IMR-90 (cell line): ENCODE data around the gene SLC16A14. TPM values are rescaled to one million over a fixed set of nuclear protein-coding genes. Genes with fewer than 3 reads are reported as not detected.

Experiments
- ATAC-seq: fragments of 200-7000 bp; cut with Tn5 transposase; 2 replicates; pipeline ENCODE4 v1.9.1; 2020; ENCODE audit warnings: low read depth, mild to moderate bottlenecking, moderate library complexity
- BruUV-seq: library from RNA; stranded (reverse); fragments of 400-500 nt; replicated peaks from 2 replicates; lab custom pipeline; 2021; lab: Mats Ljungman, UMichigan
- CTCF ChIA-PET: fragments of 300-600 bp; formaldehyde crosslinking; extraction: SDS; loops from one replicate; lab custom pipeline; 2021; ENCODE audit warnings: antibody characterized with exemption; lab: Yijun Ruan, JAX
- POLR2A ChIA-PET: fragments of 300-600 bp; sonication (Branson Sonifier 250); formaldehyde crosslinking; loops from one replicate; lab custom pipeline; 2022; ENCODE audit warnings: antibody characterized with exemption; ENCODE audit not compliant: unreplicated experiment; lab: Charles Lee
- DNase-seq: peaks from one replicate; pipeline ENCODE4 v3.0.0; 2013
- H2AFZ ChIP-seq: replicated peaks from 2 replicates; pipeline ENCODE3; 2013; ENCODE audit warnings: low read length, mild to moderate bottlenecking; ENCODE audit not compliant: poor library complexity
- H2AK5ac ChIP-seq: 2 replicates; pipeline ENCODE4 v1.6.1; 2013; ENCODE audit warnings: low read depth, low read length, inconsistent platforms
- H2AK9ac ChIP-seq: replicated peaks from 2 replicates; pipeline ENCODE3; 2013; ENCODE audit warnings: mild to moderate bottlenecking, low read depth, low read length, moderate library complexity; ENCODE audit not compliant: poor library complexity
- H2BK120ac ChIP-seq: 2 replicates; pipeline ENCODE4 v1.6.1; 2013; ENCODE audit warnings: low read depth, low read length, inconsistent platforms
- H2BK15ac ChIP-seq: 3 replicates; pipeline ENCODE4 v1.6.1; 2013; ENCODE audit warnings: low read depth, low read length, inconsistent platforms
- H2BK20ac ChIP-seq: 2 replicates; pipeline ENCODE4 v1.6.1; 2013; ENCODE audit warnings: low read depth, mild to moderate bottlenecking, inconsistent platforms, low read length, moderate library complexity
- H2BK5ac ChIP-seq: 2 replicates; pipeline ENCODE4 v1.6.1; 2013; ENCODE audit warnings: mild to moderate bottlenecking, low read depth, low read length, inconsistent platforms; ENCODE audit not compliant: poor library complexity, severe bottlenecking
- H3K14ac ChIP-seq: replicated peaks from 2 replicates; pipeline ENCODE4 v1.6.1; 2013; ENCODE audit warnings: low read depth, low read length, inconsistent platforms
- H3K18ac ChIP-seq: 2 replicates; pipeline ENCODE4 v1.6.1; 2013; ENCODE audit warnings: low read depth, low read length, control low read depth
- H3K23ac ChIP-seq: 2 replicates; pipeline ENCODE4 v1.6.1; 2013; ENCODE audit warnings: low read depth, low read length, inconsistent platforms
- H3K27ac ChIP-seq: 2 replicates; pipeline ENCODE4 v1.5.1; 2013; ENCODE audit warnings: mild to moderate bottlenecking, control low read depth, low read length; ENCODE audit not compliant: insufficient read depth
- H3K27me3 ChIP-seq: 2 replicates; pipeline ENCODE4 v1.6.1; 2013; ENCODE audit warnings: low read length; ENCODE audit not compliant: control insufficient read depth, insufficient read depth
- H3K36me3 ChIP-seq: 2 replicates; pipeline ENCODE4 v1.6.1; 2013; ENCODE audit warnings: low read length, mixed read lengths; ENCODE audit not compliant: control insufficient read depth, insufficient read depth
- H3K4ac ChIP-seq: 2 replicates; pipeline ENCODE4 v1.6.1; 2013; ENCODE audit warnings: low read depth, low read length, inconsistent platforms
- H3K4me1 ChIP-seq: 2 replicates; pipeline ENCODE4 v1.6.1; 2013; ENCODE audit warnings: low read length, mixed read lengths; ENCODE audit not compliant: control insufficient read depth, insufficient read depth
- H3K4me2 ChIP-seq: 2 replicates; pipeline ENCODE4 v1.6.1; 2013; ENCODE audit warnings: low read depth, mild to moderate bottlenecking, control low read depth, low read length, moderate library complexity
- H3K4me3 ChIP-seq: 2 replicates; pipeline ENCODE4 v1.5.1; 2013; ENCODE audit warnings: low read depth, mild to moderate bottlenecking, control low read depth, low read length, moderate library complexity; ENCODE audit not compliant: insufficient read depth
- H3K56ac ChIP-seq: 2 replicates; pipeline ENCODE4 v1.6.1; 2013; ENCODE audit warnings: low read length, inconsistent platforms; ENCODE audit not compliant: insufficient read depth; ENCODE audit errors: extremely low read depth
- H3K79me1 ChIP-seq, 2 experiments: 2 replicates each; pipeline ENCODE4 v1.6.1; 2013; ENCODE audit warnings: low read length in 2 of 2, inconsistent platforms in 1 of 2, low read depth in 1 of 2
- H3K9ac ChIP-seq: 2 replicates; pipeline ENCODE4 v1.6.1; 2013; ENCODE audit warnings: low read depth, low read length, control low read depth
- H3K9me1 ChIP-seq: 2 replicates; pipeline ENCODE4 v1.6.1; 2013; ENCODE audit warnings: low read length, inconsistent platforms; ENCODE audit not compliant: insufficient read depth
- H3K9me3 ChIP-seq: 2 replicates; pipeline ENCODE4 v1.6.1; 2013; ENCODE audit warnings: low read length; ENCODE audit not compliant: control insufficient read depth, insufficient read depth
- H4K20me1 ChIP-seq: 2 replicates; pipeline ENCODE4 v1.6.1; 2013; ENCODE audit warnings: low read length, inconsistent platforms; ENCODE audit not compliant: insufficient read depth
- H4K5ac ChIP-seq: 2 replicates; pipeline ENCODE4 v1.6.1; 2013; ENCODE audit warnings: mild to moderate bottlenecking, low read depth, low read length, control low read depth
- H4K8ac ChIP-seq, 2 experiments: 2 replicates each; pipeline ENCODE4 v1.6.1; 2013; ENCODE audit warnings: low read depth in 2 of 2, low read length in 2 of 2, control low read depth in 1 of 2, inconsistent platforms in 1 of 2
- H4K91ac ChIP-seq: 2 replicates; pipeline ENCODE4 v1.6.1; 2013; ENCODE audit warnings: low read depth, low read length, inconsistent platforms; ENCODE audit not compliant: insufficient read depth
- BHLHE40 ChIP-seq: fragments of 150-350 bp; IDR thresholded peaks from 2 replicates; pipeline ENCODE4 v1.6.1; 2016; ENCODE audit warnings: mild to moderate bottlenecking, low read depth, low read length
- POLR2A ChIP-seq: IDR thresholded peaks from 2 replicates; pipeline ENCODE4 v1.6.1; 2012; ENCODE audit warnings: mild to moderate bottlenecking, low read depth, low read length
- WGBS, 2 experiments: methylation state at CpG; one replicate each; pipeline versions ENCODE4 v1.1.5 to v1.1.7; 2013; ENCODE audit warnings: missing lambda C conversion rate in 2 of 2; ENCODE audit not compliant: insufficient read length in 1 of 2; ENCODE audit errors: extremely low coverage in 2 of 2; 5-methylcytosine and 5-hydroxymethylcytosine counted together
- dilution Hi-C: fragments of 300-500 bp; cut with HindIII; formaldehyde crosslinking; loops from one replicate; pipeline ENCODE4 v1.14.3; 2018; ENCODE audit warnings: low sequenced_read_pairs; ENCODE audit not compliant: unreplicated experiment
- in situ Hi-C: fragments of 300-500 bp; cut with MboI; formaldehyde crosslinking; loops from 3 replicates; pipeline ENCODE4 v1.14.3; 2019; ENCODE audit warnings: low sequenced_read_pairs, inconsistent platforms, mixed read lengths
- intact Hi-C: fragments of 100-400 bp; cut with micrococcal nuclease; formaldehyde crosslinking; loops from 2 replicates; pipeline ENCODE4 v1.10.0; 2022
- polyA plus RNA-seq, 3 experiments: library from polyadenylated mRNA; depleted of rRNA; stranded (reverse); fragments of >200 nt; gene quantifications; 2 replicates each; pipeline ENCODE4 v1.2.3, GENCODE V29; 2012; ENCODE audit warnings: low replicate concordance in 1 of 3
- total RNA-seq: library from RNA; depleted of rRNA; stranded (reverse); fragments of >200 nt; gene quantifications from 2 replicates; pipeline ENCODE4 v1.2.3, GENCODE V29; 2012

The SLC16A14 gene
- total and polyA plus RNA-seq, 2 of the 4 experiments (the other 2 are of a cell fraction) = 0.79 to 0.90 TPM

DNA sequence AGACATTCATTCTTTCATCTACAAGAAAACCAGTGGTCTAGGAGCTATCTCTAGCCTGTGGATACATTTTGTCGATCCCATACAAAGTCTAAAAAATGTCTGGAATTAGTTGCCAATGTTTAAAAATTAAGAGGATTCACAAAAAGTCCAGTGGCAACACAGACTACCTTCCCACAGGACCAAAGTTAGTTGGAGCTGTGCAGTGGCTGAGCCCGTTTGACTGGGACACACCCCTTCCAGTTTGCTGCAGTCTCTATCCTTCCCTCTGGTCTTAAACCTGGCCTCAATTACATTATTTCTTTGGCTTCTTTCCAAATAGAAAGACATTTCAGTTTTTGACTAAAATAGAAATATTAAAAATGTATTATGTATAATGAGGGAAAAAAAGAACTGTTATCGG, 18.6 kb downstream of the SLC16A14 start:
- H3K4me1 ChIP-seq = 0 out of 2 replicates have a peak, but pooled peaks cover 1% of the 10 kb centered on the region
- WGBS, 2 experiments = no CpG with 5 or more reads among the region's 3 CpGs
- H3K27me3 ChIP-seq = no peaks in the 10 kb centered on the region
- H3K4ac ChIP-seq = no peak overlapping the region
- H4K91ac ChIP-seq = no peak overlapping the region
- no peak overlapping the region for H3K27ac ChIP-seq
- no peak overlapping the region for H4K8ac ChIP-seq
- H3K9me1 ChIP-seq = no peaks in the 10 kb centered on the region
- no peak for DNase-seq
- H3K14ac ChIP-seq = no peak overlapping the region
- H3K4me3 ChIP-seq = no peak overlapping the region
- no peaks in the 10 kb centered on the region for H4K20me1 ChIP-seq
- no peaks in the 10 kb centered on the region for H3K36me3 ChIP-seq
- no peak overlapping the region for H2BK120ac ChIP-seq
- no peak overlapping the region for H3K18ac ChIP-seq
- no peaks in the 10 kb centered on the region for H3K9me3 ChIP-seq
- no peak overlapping the region for H2AK9ac ChIP-seq
- H2BK15ac ChIP-seq = no peak overlapping the region
- in situ Hi-C loops = no loop called here
- BruUV-seq = no TSS peak
- H3K9ac ChIP-seq = no peak overlapping the region
- H2BK20ac ChIP-seq = no peak overlapping the region
- H3K79me1 ChIP-seq = no peaks in the 10 kb centered on the region
- dilution Hi-C loops = no loop called here
- H3K23ac ChIP-seq = no peak overlapping the region
- H3K4me2 ChIP-seq = no peak overlapping the region
- no peak overlapping the region for H2AK5ac ChIP-seq
- no peak overlapping the region for H2BK5ac ChIP-seq
- TF ChIP-seq BHLHE40 (no peak), POLR2A (no peak)
- H4K5ac ChIP-seq = no peak overlapping the region
- no peak overlapping the region for H3K56ac ChIP-seq
- intact Hi-C loops = no loop called here
- ChIA-PET CTCF (interaction anchor here (1.0 to 1.9 kb wide), 2 partner anchors 11 to 17 kb away, joined by 3 to 5 read pairs; no protein-coding TSS in a partner anchor), POLR2A (no interaction called here)
- H2AFZ ChIP-seq = no peak overlapping the region
- ATAC-seq = no peak
